ENCODE results near the gene RBM19.
A peak's percentile ranks its signal among the peaks of the same experiment; 100 is the strongest.

The RBM19 gene

GRCh38 chr12:113965951-113966797 is at the start of gene RBM19:
Gene RBM19 (minus strand): TSS chr12:113966325. CDS start chr12:113966227, 98 bp downstream.
- ChIA-PET POLR2A (interaction anchor here (1.0 to 1.3 kb wide), 2 partner anchors 8 to 81 kb away, joined by 3 read pairs; no protein-coding TSS in a partner anchor), CTCF (interaction anchor here (0.6 to 1.6 kb wide), 3 partner anchors 10 to 367 kb away, joined by 3 to 8 read pairs (median 4); no protein-coding TSS in a partner anchor)
- peak; percentile 99 for DNase-seq (ENCODE audit: extremely low spot score)
- peak; percentile 94 for TF ChIP-seq ELF4 (IDR thresholded peaks at IDR 0.05)
- TF ChIP-seq FOXK2 (IDR thresholded peaks at IDR 0.05): no peak
- no peak for TF ChIP-seq NFRKB (IDR thresholded peaks at IDR 0.05)
- no peak for TF ChIP-seq FOXM1 (IDR thresholded peaks at IDR 0.05; ENCODE audit: borderline replicate concordance)
- no peak for TF ChIP-seq FOXA1 (IDR thresholded peaks at IDR 0.05)
- no peak for TF ChIP-seq LEF1 (IDR thresholded peaks at IDR 0.05; ENCODE audit: borderline replicate concordance)
- no peak for TF ChIP-seq BHLHE40 (IDR thresholded peaks at IDR 0.05; ENCODE audit: borderline replicate concordance)
- no peak for TF ChIP-seq SUZ12 (IDR thresholded peaks at IDR 0.05)
- no peak for TF ChIP-seq PKNOX1 (IDR thresholded peaks at IDR 0.05)
- peak; percentile 76 for TF ChIP-seq L3MBTL2 (conservative IDR thresholded peaks at IDR 0.05)
- no peak for TF ChIP-seq CTBP1 (IDR thresholded peaks at IDR 0.05; ENCODE audit: borderline replicate concordance)
- no peak for TF ChIP-seq ARNT (IDR thresholded peaks at IDR 0.05)
- no peak for TF ChIP-seq TARDBP (IDR thresholded peaks at IDR 0.05)
- no peak for TF ChIP-seq HDGF (IDR thresholded peaks at IDR 0.05; ENCODE audit: borderline replicate concordance)
- no peak for TF ChIP-seq ZNF384 (IDR thresholded peaks at IDR 0.05)
- no peak for TF ChIP-seq SP1 (IDR thresholded peaks at IDR 0.05)

GRCh38 chr12:114015851-114016250 is 49.7 kb upstream of the RBM19 start:
- ChIA-PET POLR2A (no interaction called here), CTCF (no interaction called here)
- no peak for DNase-seq (ENCODE audit: extremely low spot score)
- TF ChIP-seq CTBP1 (IDR thresholded peaks at IDR 0.05; ENCODE audit: borderline replicate concordance) (no peak), NFRKB (IDR thresholded peaks at IDR 0.05) (no peak), SP1 (IDR thresholded peaks at IDR 0.05) (no peak), ELF4 (IDR thresholded peaks at IDR 0.05) (no peak), HDGF (IDR thresholded peaks at IDR 0.05; ENCODE audit: borderline replicate concordance) (no peak), LEF1 (IDR thresholded peaks at IDR 0.05; ENCODE audit: borderline replicate concordance) (no peak), ARNT (IDR thresholded peaks at IDR 0.05) (no peak), PKNOX1 (IDR thresholded peaks at IDR 0.05) (no peak), FOXA1 (IDR thresholded peaks at IDR 0.05) (no peak), TARDBP (IDR thresholded peaks at IDR 0.05) (no peak)

GRCh38 chr12:114013575-114014345 is 47.6 kb upstream of the RBM19 start:
- ChIA-PET CTCF (no interaction called here), POLR2A (no interaction called here)
- TF ChIP-seq SP1 (IDR thresholded peaks at IDR 0.05): no peak
- TF ChIP-seq TARDBP (IDR thresholded peaks at IDR 0.05): no peak
- no peak for TF ChIP-seq ZNF384 (IDR thresholded peaks at IDR 0.05)
- TF ChIP-seq FOXK2 (IDR thresholded peaks at IDR 0.05): no peak
- TF ChIP-seq CTBP1 (IDR thresholded peaks at IDR 0.05; ENCODE audit: borderline replicate concordance): no peak
- no peak for TF ChIP-seq FOXA1 (IDR thresholded peaks at IDR 0.05)
- TF ChIP-seq HDGF (IDR thresholded peaks at IDR 0.05; ENCODE audit: borderline replicate concordance): no peak
- no peak for TF ChIP-seq NFRKB (IDR thresholded peaks at IDR 0.05)
- no peak for TF ChIP-seq SUZ12 (IDR thresholded peaks at IDR 0.05)
- no peak for TF ChIP-seq L3MBTL2 (conservative IDR thresholded peaks at IDR 0.05)
- TF ChIP-seq FOXM1 (IDR thresholded peaks at IDR 0.05; ENCODE audit: borderline replicate concordance): no peak
- peak; percentile 26 for DNase-seq (ENCODE audit: extremely low spot score)

GRCh38 chr12:114012744-114013431 is 46.8 kb upstream of the RBM19 start:
- ChIA-PET POLR2A (no interaction called here), CTCF (no interaction called here)
- no peak for DNase-seq (ENCODE audit: extremely low spot score)
- no peak for TF ChIP-seq LEF1 (IDR thresholded peaks at IDR 0.05; ENCODE audit: borderline replicate concordance)
- TF ChIP-seq L3MBTL2 (conservative IDR thresholded peaks at IDR 0.05): no peak
- no peak for TF ChIP-seq CTBP1 (IDR thresholded peaks at IDR 0.05; ENCODE audit: borderline replicate concordance)
- no peak for TF ChIP-seq FOXM1 (IDR thresholded peaks at IDR 0.05; ENCODE audit: borderline replicate concordance)
- no peak for TF ChIP-seq HDGF (IDR thresholded peaks at IDR 0.05; ENCODE audit: borderline replicate concordance)
- TF ChIP-seq FOXA1 (IDR thresholded peaks at IDR 0.05): no peak
- no peak for TF ChIP-seq BHLHE40 (IDR thresholded peaks at IDR 0.05; ENCODE audit: borderline replicate concordance)
- no peak for TF ChIP-seq FOXK2 (IDR thresholded peaks at IDR 0.05)
- no peak for TF ChIP-seq ZNF384 (IDR thresholded peaks at IDR 0.05)
- no peak for TF ChIP-seq ARNT (IDR thresholded peaks at IDR 0.05)
- no peak for TF ChIP-seq TARDBP (IDR thresholded peaks at IDR 0.05)
- TF ChIP-seq SP1 (IDR thresholded peaks at IDR 0.05): no peak
- TF ChIP-seq PKNOX1 (IDR thresholded peaks at IDR 0.05): no peak
- TF ChIP-seq SUZ12 (IDR thresholded peaks at IDR 0.05): no peak
- TF ChIP-seq NFRKB (IDR thresholded peaks at IDR 0.05): no peak
- no peak for TF ChIP-seq ELF4 (IDR thresholded peaks at IDR 0.05)

GRCh38 chr12:114011711-114012110 is 45.6 kb upstream of the RBM19 start:
- POLR2A ChIA-PET: no interaction called here
- no peak for TF ChIP-seq L3MBTL2 (conservative IDR thresholded peaks at IDR 0.05)
- no peak for TF ChIP-seq FOXA1 (IDR thresholded peaks at IDR 0.05)
- no peak for TF ChIP-seq NFRKB (IDR thresholded peaks at IDR 0.05)
- no peak for TF ChIP-seq ELF4 (IDR thresholded peaks at IDR 0.05)
- TF ChIP-seq LEF1 (IDR thresholded peaks at IDR 0.05; ENCODE audit: borderline replicate concordance): no peak
- no peak for TF ChIP-seq HDGF (IDR thresholded peaks at IDR 0.05; ENCODE audit: borderline replicate concordance)
- TF ChIP-seq CTBP1 (IDR thresholded peaks at IDR 0.05; ENCODE audit: borderline replicate concordance): no peak
- TF ChIP-seq ARNT (IDR thresholded peaks at IDR 0.05): no peak
- TF ChIP-seq SUZ12 (IDR thresholded peaks at IDR 0.05): no peak
- TF ChIP-seq ZNF384 (IDR thresholded peaks at IDR 0.05): no peak
- TF ChIP-seq SP1 (IDR thresholded peaks at IDR 0.05): no peak
- TF ChIP-seq FOXK2 (IDR thresholded peaks at IDR 0.05): no peak
- no peak for TF ChIP-seq PKNOX1 (IDR thresholded peaks at IDR 0.05)
- TF ChIP-seq BHLHE40 (IDR thresholded peaks at IDR 0.05; ENCODE audit: borderline replicate concordance): no peak
- no peak for TF ChIP-seq FOXM1 (IDR thresholded peaks at IDR 0.05; ENCODE audit: borderline replicate concordance)
- no peak for TF ChIP-seq TARDBP (IDR thresholded peaks at IDR 0.05)
- DNase-seq (ENCODE audit: extremely low spot score): no peak
- CTCF ChIA-PET: no interaction called here
